ENCODE data around the gene HPX. TPM values are rescaled to one million over a fixed set of nuclear protein-coding genes. Genes with fewer than 3 reads are reported as not detected.

The HPX gene
- total RNA-seq, 1 experiment from 2014 or later, result 0.45 TPM

GRCh38 chr11:6482441-6482840 lies 41.7 kb upstream of the HPX start:
- H3K4me1 Mint-ChIP-seq (ENCODE audit: low read depth, unreplicated experiment), result peaks cover 27% of the 10 kb centered on the region
- peak overlapping the region; percentile 33 for H3K27ac Mint-ChIP-seq (ENCODE audit: unreplicated experiment)
- TF ChIP-seq, protein P1, sequence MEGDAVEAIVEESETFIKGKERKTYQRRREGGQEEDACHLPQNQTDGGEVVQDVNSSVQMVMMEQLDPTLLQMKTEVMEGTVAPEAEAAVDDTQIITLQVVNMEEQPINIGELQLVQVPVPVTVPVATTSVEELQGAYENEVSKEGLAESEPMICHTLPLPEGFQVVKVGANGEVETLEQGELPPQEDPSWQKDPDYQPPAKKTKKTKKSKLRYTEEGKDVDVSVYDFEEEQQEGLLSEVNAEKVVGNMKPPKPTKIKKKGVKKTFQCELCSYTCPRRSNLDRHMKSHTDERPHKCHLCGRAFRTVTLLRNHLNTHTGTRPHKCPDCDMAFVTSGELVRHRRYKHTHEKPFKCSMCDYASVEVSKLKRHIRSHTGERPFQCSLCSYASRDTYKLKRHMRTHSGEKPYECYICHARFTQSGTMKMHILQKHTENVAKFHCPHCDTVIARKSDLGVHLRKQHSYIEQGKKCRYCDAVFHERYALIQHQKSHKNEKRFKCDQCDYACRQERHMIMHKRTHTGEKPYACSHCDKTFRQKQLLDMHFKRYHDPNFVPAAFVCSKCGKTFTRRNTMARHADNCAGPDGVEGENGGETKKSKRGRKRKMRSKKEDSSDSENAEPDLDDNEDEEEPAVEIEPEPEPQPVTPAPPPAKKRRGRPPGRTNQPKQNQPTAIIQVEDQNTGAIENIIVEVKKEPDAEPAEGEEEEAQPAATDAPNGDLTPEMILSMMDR (IDR thresholded peaks at IDR 0.05; ENCODE audit: unreplicated experiment), result no peak
- peak overlapping the region; percentile 97 for H3K4me3 Mint-ChIP-seq (ENCODE audit: low read depth, unreplicated experiment)
- BruUV-seq (replicated peaks), result no TSS peak
- no peaks in the 10 kb centered on the region for H3K27me3 Mint-ChIP-seq (ENCODE audit: unreplicated experiment)
- CTCF ChIA-PET, result interaction anchor here (1.1 kb wide), 1 partner anchor 22 kb away, joined by 5 read pairs; no protein-coding TSS in a partner anchor
- intact Hi-C loops (cut with micrococcal nuclease; ENCODE audit: unreplicated experiment), result loop anchor here (10.0 kb wide), 1 partner anchor 132 kb away; the partner anchor contains the start of genes TAF10 and TPP1
- H3K9me3 Mint-ChIP-seq (ENCODE audit: low read depth, unreplicated experiment), result no peaks in the 10 kb centered on the region
- peaks cover 60% of the 10 kb centered on the region for H3K36me3 Mint-ChIP-seq (ENCODE audit: insufficient read depth, unreplicated experiment)
- no peak for DNase-seq

DNA sequence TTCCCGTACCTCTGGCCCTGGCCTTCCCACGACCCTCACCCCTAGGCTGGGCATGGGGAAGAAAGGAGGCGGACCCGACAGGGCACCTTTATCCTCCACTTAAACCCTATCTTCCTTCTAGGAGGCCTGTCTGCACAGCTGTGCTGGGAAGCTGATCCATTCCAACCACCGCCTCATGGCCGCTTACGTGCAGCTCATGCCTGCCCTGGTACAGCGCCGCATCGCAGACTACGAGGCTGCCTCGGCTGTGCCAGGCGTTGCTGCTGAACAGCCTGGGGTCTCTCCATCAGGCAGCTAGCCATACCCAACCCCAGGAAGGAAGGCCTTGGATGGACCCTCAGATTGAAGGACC lies 41.1 kb upstream of the HPX start:
- CTCF ChIA-PET, result interaction anchor here (1.1 to 1.2 kb wide), 3 partner anchors 22 to 103 kb away, joined by 3 to 9 read pairs (median 5); no protein-coding TSS in a partner anchor
- H3K27me3 Mint-ChIP-seq (ENCODE audit: unreplicated experiment), result no peaks in the 10 kb centered on the region
- TSS peak; percentile 35 for BruUV-seq (replicated peaks)
- peaks cover 64% of the 10 kb centered on the region for H3K36me3 Mint-ChIP-seq (ENCODE audit: insufficient read depth, unreplicated experiment)
- no peak for DNase-seq
- H3K9me3 Mint-ChIP-seq (ENCODE audit: low read depth, unreplicated experiment), result no peaks in the 10 kb centered on the region
- H3K4me3 Mint-ChIP-seq (ENCODE audit: low read depth, unreplicated experiment), result peak overlapping the region; percentile 97
- peaks cover 27% of the 10 kb centered on the region for H3K4me1 Mint-ChIP-seq (ENCODE audit: low read depth, unreplicated experiment)
- intact Hi-C loops (cut with micrococcal nuclease; ENCODE audit: unreplicated experiment), result loop anchor here (10.0 kb wide), 1 partner anchor 133 kb away; the partner anchor contains the start of genes TAF10 and TPP1
- TF ChIP-seq, protein P1 (IDR thresholded peaks at IDR 0.05; ENCODE audit: unreplicated experiment), result no peak
- H3K27ac Mint-ChIP-seq (ENCODE audit: unreplicated experiment), result peak overlapping the region; percentile 92

DNA sequence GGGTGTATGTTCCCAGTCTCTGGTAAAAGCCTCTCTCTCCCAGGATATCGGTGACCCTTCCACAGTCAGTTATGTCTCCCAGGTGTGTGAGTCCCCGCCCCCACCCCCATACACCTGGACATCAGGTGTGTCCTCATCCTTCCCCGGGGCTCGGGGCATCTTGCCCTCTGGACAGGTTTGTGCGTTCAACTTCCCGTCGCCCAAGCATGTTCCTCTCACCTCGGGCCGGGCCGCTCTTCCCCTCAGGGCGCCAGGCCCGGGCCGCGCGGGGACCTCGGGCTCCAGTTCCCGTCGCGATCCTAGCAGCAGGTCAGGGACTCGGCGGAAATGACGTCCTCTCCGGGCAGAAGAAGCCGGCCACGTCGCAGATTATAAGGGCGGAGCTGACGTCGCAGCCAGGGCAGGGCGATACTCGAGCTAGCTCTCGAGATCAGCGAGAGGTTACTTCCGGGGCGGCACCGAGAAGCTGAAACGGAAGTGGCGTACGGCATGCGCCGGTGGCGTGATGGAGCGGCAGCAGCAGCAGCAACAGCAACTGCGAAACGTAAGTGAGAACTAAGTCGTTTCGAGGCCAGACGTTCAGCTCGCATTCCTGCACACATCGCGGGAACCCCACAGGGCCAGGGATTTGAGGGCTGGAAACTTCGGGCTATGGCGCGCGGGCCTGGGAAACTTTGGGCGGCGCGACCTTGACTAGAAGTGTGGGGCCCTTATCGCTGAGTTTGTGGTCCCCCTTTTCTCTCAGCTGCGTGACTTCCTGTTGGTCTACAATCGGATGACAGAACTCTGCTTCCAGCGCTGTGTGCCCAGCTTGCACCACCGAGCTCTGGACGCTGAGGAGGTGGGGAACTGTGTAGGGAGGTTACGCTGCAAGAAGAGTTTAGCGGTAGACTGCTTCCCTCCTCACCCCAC lies 40.5 kb upstream of the HPX start, which contains the start of the genes ARFIP2 and TIMM10B:
Gene ARFIP2 (minus strand): TSS at position 320 of the 912 bp plus-strand sequence. CDS start 910 bp downstream, outside the sequence.
Gene TIMM10B (plus strand): TSS at position 490 of the 912 bp plus-strand sequence. CDS start 16 bp downstream, at position 506.
- TF ChIP-seq, protein P1 (IDR thresholded peaks at IDR 0.05; ENCODE audit: unreplicated experiment), result no peak
- H3K9me3 Mint-ChIP-seq (ENCODE audit: low read depth, unreplicated experiment), result no peaks in the 10 kb centered on the region
- peak within 1 kb of the TSS; percentile 97 for H3K4me3 Mint-ChIP-seq (ENCODE audit: low read depth, unreplicated experiment)
- CTCF ChIA-PET, result interaction anchor here (0.7 to 1.2 kb wide), 4 partner anchors 21 to 102 kb away, joined by 3 to 9 read pairs (median 7); no protein-coding TSS in a partner anchor
- H3K4me1 Mint-ChIP-seq (ENCODE audit: low read depth, unreplicated experiment), result peaks cover 27% of the 10 kb centered on the region
- no peaks in the 10 kb centered on the region for H3K27me3 Mint-ChIP-seq (ENCODE audit: unreplicated experiment)
- DNase-seq, result peak; percentile 96
- intact Hi-C loops (cut with micrococcal nuclease; ENCODE audit: unreplicated experiment), result loop anchor here (10.0 kb wide), 1 partner anchor 134 kb away; the partner anchor contains the start of genes TAF10 and TPP1
- no TSS peak for BruUV-seq (replicated peaks)
- H3K36me3 Mint-ChIP-seq (ENCODE audit: insufficient read depth, unreplicated experiment), result peaks cover 64% of the 10 kb centered on the region
- peak within 1 kb of the TSS; percentile 92 for H3K27ac Mint-ChIP-seq (ENCODE audit: unreplicated experiment)

- intact Hi-C loops (cut with micrococcal nuclease; ENCODE audit: unreplicated experiment), result loop anchor here (10.0 kb wide), 1 partner anchor 134 kb away; the partner anchor contains the start of genes TAF10 and TPP1
- TF ChIP-seq, protein P1 (IDR thresholded peaks at IDR 0.05; ENCODE audit: unreplicated experiment), result no peak
- H3K27ac Mint-ChIP-seq (ENCODE audit: unreplicated experiment), result peak overlapping the region; percentile 92
- no peaks in the 10 kb centered on the region for H3K9me3 Mint-ChIP-seq (ENCODE audit: low read depth, unreplicated experiment)
- H3K27me3 Mint-ChIP-seq (ENCODE audit: unreplicated experiment), result no peaks in the 10 kb centered on the region
- no peak for DNase-seq
- BruUV-seq (replicated peaks), result TSS peak; percentile 47
- peaks cover 73% of the 10 kb centered on the region for H3K36me3 Mint-ChIP-seq (ENCODE audit: insufficient read depth, unreplicated experiment)
- CTCF ChIA-PET, result no interaction called here
- peaks cover 34% of the 10 kb centered on the region for H3K4me1 Mint-ChIP-seq (ENCODE audit: low read depth, unreplicated experiment)
- peak overlapping the region; percentile 97 for H3K4me3 Mint-ChIP-seq (ENCODE audit: low read depth, unreplicated experiment)
These were observed 39.6 kb upstream of the HPX start for GRCh38 chr11:6480299-6480914.
